HCT116 (cell line): ENCODE data around the gene LGALS4. TPM values are rescaled to one million over a fixed set of nuclear protein-coding genes. Genes with fewer than 3 reads are reported as not detected.

Source experiments
- ATAC-seq: fragments of 200-7000 bp; cut with Tn5 transposase; 2 replicates; pipeline ENCODE4 v1.9.1; 2020; ENCODE audit warnings: mild to moderate bottlenecking, moderate library complexity
- BruUV-seq: library from RNA; stranded (reverse); fragments of 400-500 nt; replicated peaks from 2 replicates; lab custom pipeline; 2021; lab: Mats Ljungman, UMichigan
- CTCF ChIA-PET: fragments of 300-600 bp; sonication (Branson Sonifier 250); formaldehyde crosslinking; loops from one replicate; lab custom pipeline; 2021; ENCODE audit warnings: antibody characterized with exemption; lab: Charles Lee
- POLR2A ChIA-PET: fragments of 300-600, 350-600 bp; sonication (Branson Sonifier 250); formaldehyde crosslinking; loops from one replicate; lab custom pipeline; 2021; ENCODE audit warnings: antibody characterized with exemption; lab: Charles Lee
- RAD21 ChIA-PET, 2 experiments: fragments of 300-600 bp; sonication (Branson Sonifier 250); formaldehyde crosslinking; loops; one replicate each; lab custom pipeline; 2023; ENCODE audit warnings: low total read pairs in 2 of 2; ENCODE audit not compliant: uncharacterized antibody in 2 of 2, unreplicated experiment in 2 of 2, low non-redundant PET in 1 of 2; lab: Charles Lee
- DNase-seq: peaks from one replicate; pipeline ENCODE4 v3.0.0-alpha.2; 2010; ENCODE audit warnings: low read depth, low spot score
- H2AFZ ChIP-seq: fragments of 200-600 bp; shearing (Covaris generic), sonication (generic); 2 replicates; pipeline ENCODE4 v1.6.1; 2017; ENCODE audit warnings: low read depth, mixed run types, mixed read lengths, antibody characterized with exemption, low read length; ENCODE audit not compliant: poor library complexity, severe bottlenecking
- H3K27ac ChIP-seq: 2 replicates; pipeline ENCODE4 v1.5.1; 2012; ENCODE audit warnings: low read depth, low read length
- H3K27me3 ChIP-seq: fragments of 200-600 bp; sonication (generic); 2 replicates; pipeline ENCODE4 v1.6.1; 2016; ENCODE audit warnings: mixed run types, low read length, mixed read lengths; ENCODE audit not compliant: insufficient read depth
- H3K36me3 ChIP-seq, 2 experiments: fragments of 200-500 bp in 1 of 2; fragments of 200-600 bp in 1 of 2; sonication (Bioruptor generic) in 1 of 2; sonication (generic) in 1 of 2; 2 replicates each; pipeline versions ENCODE4 v1.5.1 to v1.6.1; 2014 to 2016; ENCODE audit warnings: low read length in 2 of 2, inconsistent platforms in 1 of 2, mixed read lengths in 1 of 2, mixed run types in 1 of 2; ENCODE audit not compliant: insufficient read depth in 2 of 2, control insufficient read depth in 1 of 2
- H3K4me1 ChIP-seq, 2 experiments: fragments of 200-600 bp in 1 of 2; sonication (generic) in 1 of 2; 2 replicates each; pipeline versions ENCODE4 v1.5.1 to v1.6.1; 2012 to 2017; ENCODE audit warnings: low read length in 2 of 2, inconsistent platforms in 1 of 2, mild to moderate bottlenecking in 1 of 2, mixed read lengths in 1 of 2, mixed run types in 1 of 2, moderate library complexity in 1 of 2; ENCODE audit not compliant: insufficient read depth in 2 of 2, control insufficient read depth in 1 of 2
- H3K4me2 ChIP-seq: fragments of 200-600 bp; sonication (generic); 2 replicates; pipeline ENCODE4 v1.6.1; 2017; ENCODE audit warnings: mixed run types, low read length, mixed read lengths
- H3K4me3 ChIP-seq, 2 experiments: fragments of 200-600 bp in 1 of 2; sonication (generic) in 1 of 2; replicated peaks in 1 of 2; 2 replicates each; pipeline ENCODE4 v1.5.1; 2011 to 2016; ENCODE audit warnings: low read length in 2 of 2, control low read depth in 1 of 2, low read depth in 1 of 2, mild to moderate bottlenecking in 1 of 2, mixed read lengths in 1 of 2, mixed run types in 1 of 2
- H3K79me2 ChIP-seq: fragments of 200-600 bp; sonication (generic); 2 replicates; pipeline ENCODE4 v1.6.1; 2017; ENCODE audit warnings: mild to moderate bottlenecking, mixed run types, low read length, moderate library complexity, mixed read lengths; ENCODE audit not compliant: insufficient read depth
- H3K9ac ChIP-seq: fragments of 200-600 bp; sonication (generic); 2 replicates; pipeline ENCODE4 v1.6.1; 2016; ENCODE audit warnings: low read length, mixed read lengths
- H3K9me2 ChIP-seq: fragments of 200-600 bp; sonication (generic), shearing (Covaris generic); 2 replicates; pipeline ENCODE4 v1.6.1; 2017; ENCODE audit warnings: mixed run types, mild to moderate bottlenecking, moderate library complexity; ENCODE audit not compliant: insufficient read depth
- H3K9me3 ChIP-seq, 2 experiments: fragments of 200-500 bp in 1 of 2; fragments of 200-600 bp in 1 of 2; sonication (Bioruptor generic) in 1 of 2; sonication (generic) in 1 of 2; 2 replicates each; pipeline ENCODE4 v1.6.1; 2014 to 2017; ENCODE audit warnings: low read length in 2 of 2, mixed read lengths in 2 of 2, inconsistent platforms in 1 of 2, low read depth in 1 of 2, mild to moderate bottlenecking in 1 of 2, mixed run types in 1 of 2, moderate library complexity in 1 of 2; ENCODE audit not compliant: control insufficient read depth in 1 of 2, insufficient read depth in 1 of 2
- H4K20me1 ChIP-seq: fragments of 200-600 bp; sonication (generic), shearing (Covaris generic); 2 replicates; pipeline ENCODE4 v1.6.1; 2017; ENCODE audit warnings: mixed run types, mild to moderate bottlenecking, moderate library complexity; ENCODE audit not compliant: insufficient read depth
- ATF3 ChIP-seq: IDR thresholded peaks from 2 replicates; pipeline ENCODE4 v1.6.1; 2012
- CEBPB ChIP-seq: IDR thresholded peaks from 2 replicates; pipeline ENCODE4 v1.6.1; 2012; ENCODE audit warnings: low read depth
- CTCF ChIP-seq, 3 experiments: fragments of 200-600 bp in 1 of 3; sonication (generic) in 1 of 3; IDR thresholded peaks in 2 of 3; conservative IDR thresholded peaks in 1 of 3; 2 replicates each; pipeline ENCODE4 v1.5.1; 2012 to 2017; ENCODE audit warnings: low read depth in 2 of 3, low read length in 2 of 3, antibody characterized with exemption in 1 of 3, borderline replicate concordance in 1 of 3, control low read depth in 1 of 3, mild to moderate bottlenecking in 1 of 3, mixed read lengths in 1 of 3, mixed run types in 1 of 3, moderate library complexity in 1 of 3; ENCODE audit not compliant: insufficient read depth in 1 of 3
- EGR1 ChIP-seq: IDR thresholded peaks from 2 replicates; pipeline ENCODE4 v1.6.1; 2012; ENCODE audit warnings: low read depth
- ELF1 ChIP-seq: IDR thresholded peaks from 2 replicates; pipeline ENCODE4 v1.6.1; 2012; ENCODE audit warnings: low read depth, borderline replicate concordance
- EZH2 ChIP-seq: fragments of 200-600 bp; sonication (generic); IDR thresholded peaks from 2 replicates; pipeline ENCODE4 v1.6.1; 2017; ENCODE audit warnings: antibody characterized with exemption, mixed run types
- EZH2phosphoT487 ChIP-seq: fragments of 200-600 bp; IDR thresholded peaks from 2 replicates; pipeline ENCODE4 v1.6.1; 2018; ENCODE audit warnings: antibody characterized with exemption, borderline replicate concordance
- FOSL1 ChIP-seq: IDR thresholded peaks from 2 replicates; pipeline ENCODE4 v1.6.1; 2012; ENCODE audit warnings: low read depth
- JUND ChIP-seq: IDR thresholded peaks from 2 replicates; pipeline ENCODE4 v1.6.1; 2012
- MAX ChIP-seq: IDR thresholded peaks from 2 replicates; pipeline ENCODE4 v1.6.1; 2012
- POLR2A ChIP-seq: IDR thresholded peaks from 2 replicates; pipeline ENCODE4 v1.7.0; 2011; ENCODE audit warnings: borderline replicate concordance; ENCODE audit not compliant: insufficient read depth, insufficient read length; ENCODE audit errors: extremely low read depth
- POLR2AphosphoS5 ChIP-seq: IDR thresholded peaks from 2 replicates; pipeline ENCODE4 v1.6.1; 2011; ENCODE audit warnings: mild to moderate bottlenecking, low read depth, low read length, moderate library complexity
- RAD21 ChIP-seq: IDR thresholded peaks from 2 replicates; pipeline ENCODE4 v1.6.1; 2012; ENCODE audit warnings: low read depth, mild to moderate bottlenecking
- REST ChIP-seq: IDR thresholded peaks from 2 replicates; pipeline ENCODE4 v1.6.1; 2012; ENCODE audit warnings: low read depth
- SIN3A ChIP-seq: IDR thresholded peaks from 2 replicates; pipeline ENCODE4 v1.6.1; 2012; ENCODE audit warnings: low read depth
- SRF ChIP-seq: IDR thresholded peaks from 2 replicates; pipeline ENCODE4 v1.6.1; 2012; ENCODE audit warnings: low read depth
- YY1 ChIP-seq: IDR thresholded peaks from 2 replicates; pipeline ENCODE4 v1.6.1; 2011; ENCODE audit warnings: low read length, low read depth, moderate library complexity, mild to moderate bottlenecking; ENCODE audit not compliant: insufficient replicate concordance; ENCODE audit errors: extremely low read depth
- ZBTB33 ChIP-seq: IDR thresholded peaks from 2 replicates; pipeline ENCODE4 v1.6.1; 2011; ENCODE audit warnings: mild to moderate bottlenecking, low read length, moderate library complexity; ENCODE audit not compliant: insufficient replicate concordance; ENCODE audit errors: extremely low read depth
- ZFX ChIP-seq: fragments of 450-650 bp; IDR thresholded peaks from 2 replicates; pipeline ENCODE4 v1.6.1; 2017
- ZNF274 ChIP-seq: fragments of 200-500 bp; sonication (Bioruptor generic); IDR thresholded peaks from 2 replicates; pipeline ENCODE4 v1.6.1; 2014; ENCODE audit warnings: mild to moderate bottlenecking, low read depth, low read length, inconsistent platforms
- intact Hi-C: fragments of 100-400 bp; cut with micrococcal nuclease; formaldehyde crosslinking; loops from 2 replicates; pipeline ENCODE4 v1.10.0; 2022
- total RNA-seq: library from RNA; stranded (reverse); gene quantifications from one replicate; pipeline ENCODE4 v1.2.1, GENCODE V29; 2021; ENCODE audit not compliant: unreplicated experiment

The LGALS4 gene
- total RNA-seq, 1 experiment from 2014 or later: 0.86 TPM

GRCh38 chr19:38784224-38784623 is 28.5 kb downstream of the LGALS4 start:
- ChIA-PET CTCF (no interaction called here), POLR2A (interaction anchor here (0.6 kb wide), 1 partner anchor 607 kb away, joined by 3 read pairs; the partner anchor contains the start of gene MED29), RAD21 (no interaction called here)
- DNase-seq (no peak), ATAC-seq (no peak)
- Histone ChIP-seq H3K4me2 (no peak overlapping the region), H3K9ac (no peak overlapping the region), H3K4me3 (no peak overlapping the region), H4K20me1 (no peaks in the 10 kb centered on the region), H3K27ac (no peak overlapping the region), H3K27me3 (no peaks in the 10 kb centered on the region), H2AFZ (no peak overlapping the region), H3K79me2 (no peaks in the 10 kb centered on the region), H3K36me3 (no peaks in the 10 kb centered on the region), H3K9me3 (no peaks in the 10 kb centered on the region), H3K9me2 (no peaks in the 10 kb centered on the region), H3K4me1 (no peaks in the 10 kb centered on the region)
- TF ChIP-seq YY1: no peak
- TF ChIP-seq REST: no peak
- no peak for TF ChIP-seq ZNF274
- TF ChIP-seq EGR1: no peak
- TF ChIP-seq RAD21: no peak
- no peak for TF ChIP-seq POLR2A
- no peak for TF ChIP-seq EZH2phosphoT487
- TF ChIP-seq FOSL1: no peak
- TF ChIP-seq ZFX: no peak
- TF ChIP-seq ZBTB33: no peak
- no peak for TF ChIP-seq CTCF (IDR thresholded peaks at IDR 0.05 in 2 of 3, conservative IDR thresholded peaks at IDR 0.05 in 1 of 3; ENCODE audit: borderline replicate concordance in 1 of 3, insufficient read depth in 1 of 3, low read depth in 2 of 3, low read length in 2 of 3)
- no peak for TF ChIP-seq JUND
- no peak for TF ChIP-seq SIN3A
- TF ChIP-seq SRF: no peak
- no peak for TF ChIP-seq ATF3
- no peak for TF ChIP-seq ELF1
- TF ChIP-seq EZH2: no peak
- no peak for TF ChIP-seq CEBPB
- no peak for TF ChIP-seq MAX
- TF ChIP-seq POLR2AphosphoS5: no peak
- intact Hi-C loops: no loop called here
- no TSS peak for BruUV-seq
